HCT116 (cell line): Measurements from ENCODE around the gene APP. TPM values are rescaled to one million over a fixed set of nuclear protein-coding genes. Genes with fewer than 3 reads are reported as not detected.

ENCODE experiments used
- ATAC-seq: fragments of 200-7000 bp; cut with Tn5 transposase; 2 replicates; pipeline ENCODE4 v1.9.1; 2020; ENCODE audit warnings: mild to moderate bottlenecking, moderate library complexity
- BruUV-seq: library from RNA; stranded (reverse); fragments of 400-500 nt; replicated peaks from 2 replicates; lab custom pipeline; 2021; lab: Mats Ljungman, UMichigan
- CTCF ChIA-PET: fragments of 300-600 bp; sonication (Branson Sonifier 250); formaldehyde crosslinking; loops from one replicate; lab custom pipeline; 2021; ENCODE audit warnings: antibody characterized with exemption; lab: Charles Lee
- POLR2A ChIA-PET: fragments of 300-600, 350-600 bp; sonication (Branson Sonifier 250); formaldehyde crosslinking; loops from one replicate; lab custom pipeline; 2021; ENCODE audit warnings: antibody characterized with exemption; lab: Charles Lee
- RAD21 ChIA-PET, 2 experiments: fragments of 300-600 bp; sonication (Branson Sonifier 250); formaldehyde crosslinking; loops; one replicate each; lab custom pipeline; 2023; ENCODE audit warnings: low total read pairs in 2 of 2; ENCODE audit not compliant: uncharacterized antibody in 2 of 2, unreplicated experiment in 2 of 2, low non-redundant PET in 1 of 2; lab: Charles Lee
- DNase-seq: peaks from one replicate; pipeline ENCODE4 v3.0.0-alpha.2; 2010; ENCODE audit warnings: low read depth, low spot score
- H2AFZ ChIP-seq: fragments of 200-600 bp; shearing (Covaris generic), sonication (generic); 2 replicates; pipeline ENCODE4 v1.6.1; 2017; ENCODE audit warnings: low read depth, mixed run types, mixed read lengths, antibody characterized with exemption, low read length; ENCODE audit not compliant: poor library complexity, severe bottlenecking
- H3K27ac ChIP-seq: 2 replicates; pipeline ENCODE4 v1.5.1; 2012; ENCODE audit warnings: low read depth, low read length
- H3K27me3 ChIP-seq: fragments of 200-600 bp; sonication (generic); 2 replicates; pipeline ENCODE4 v1.6.1; 2016; ENCODE audit warnings: mixed run types, low read length, mixed read lengths; ENCODE audit not compliant: insufficient read depth
- H3K36me3 ChIP-seq, 2 experiments: fragments of 200-500 bp in 1 of 2; fragments of 200-600 bp in 1 of 2; sonication (Bioruptor generic) in 1 of 2; sonication (generic) in 1 of 2; 2 replicates each; pipeline versions ENCODE4 v1.5.1 to v1.6.1; 2014 to 2016; ENCODE audit warnings: low read length in 2 of 2, inconsistent platforms in 1 of 2, mixed read lengths in 1 of 2, mixed run types in 1 of 2; ENCODE audit not compliant: insufficient read depth in 2 of 2, control insufficient read depth in 1 of 2
- H3K4me1 ChIP-seq, 2 experiments: fragments of 200-600 bp in 1 of 2; sonication (generic) in 1 of 2; 2 replicates each; pipeline versions ENCODE4 v1.5.1 to v1.6.1; 2012 to 2017; ENCODE audit warnings: low read length in 2 of 2, inconsistent platforms in 1 of 2, mild to moderate bottlenecking in 1 of 2, mixed read lengths in 1 of 2, mixed run types in 1 of 2, moderate library complexity in 1 of 2; ENCODE audit not compliant: insufficient read depth in 2 of 2, control insufficient read depth in 1 of 2
- H3K4me2 ChIP-seq: fragments of 200-600 bp; sonication (generic); 2 replicates; pipeline ENCODE4 v1.6.1; 2017; ENCODE audit warnings: mixed run types, low read length, mixed read lengths
- H3K4me3 ChIP-seq, 2 experiments: fragments of 200-600 bp in 1 of 2; sonication (generic) in 1 of 2; replicated peaks in 1 of 2; 2 replicates each; pipeline ENCODE4 v1.5.1; 2011 to 2016; ENCODE audit warnings: low read length in 2 of 2, control low read depth in 1 of 2, low read depth in 1 of 2, mild to moderate bottlenecking in 1 of 2, mixed read lengths in 1 of 2, mixed run types in 1 of 2
- H3K79me2 ChIP-seq: fragments of 200-600 bp; sonication (generic); 2 replicates; pipeline ENCODE4 v1.6.1; 2017; ENCODE audit warnings: mild to moderate bottlenecking, mixed run types, low read length, moderate library complexity, mixed read lengths; ENCODE audit not compliant: insufficient read depth
- H3K9ac ChIP-seq: fragments of 200-600 bp; sonication (generic); 2 replicates; pipeline ENCODE4 v1.6.1; 2016; ENCODE audit warnings: low read length, mixed read lengths
- H3K9me2 ChIP-seq: fragments of 200-600 bp; sonication (generic), shearing (Covaris generic); 2 replicates; pipeline ENCODE4 v1.6.1; 2017; ENCODE audit warnings: mixed run types, mild to moderate bottlenecking, moderate library complexity; ENCODE audit not compliant: insufficient read depth
- H3K9me3 ChIP-seq, 2 experiments: fragments of 200-500 bp in 1 of 2; fragments of 200-600 bp in 1 of 2; sonication (Bioruptor generic) in 1 of 2; sonication (generic) in 1 of 2; 2 replicates each; pipeline ENCODE4 v1.6.1; 2014 to 2017; ENCODE audit warnings: low read length in 2 of 2, mixed read lengths in 2 of 2, inconsistent platforms in 1 of 2, low read depth in 1 of 2, mild to moderate bottlenecking in 1 of 2, mixed run types in 1 of 2, moderate library complexity in 1 of 2; ENCODE audit not compliant: control insufficient read depth in 1 of 2, insufficient read depth in 1 of 2
- H4K20me1 ChIP-seq: fragments of 200-600 bp; sonication (generic), shearing (Covaris generic); 2 replicates; pipeline ENCODE4 v1.6.1; 2017; ENCODE audit warnings: mixed run types, mild to moderate bottlenecking, moderate library complexity; ENCODE audit not compliant: insufficient read depth
- FOSL1 ChIP-seq: IDR thresholded peaks from 2 replicates; pipeline ENCODE4 v1.6.1; 2012; ENCODE audit warnings: low read depth
- REST ChIP-seq: IDR thresholded peaks from 2 replicates; pipeline ENCODE4 v1.6.1; 2012; ENCODE audit warnings: low read depth
- SRF ChIP-seq: IDR thresholded peaks from 2 replicates; pipeline ENCODE4 v1.6.1; 2012; ENCODE audit warnings: low read depth
- ZFX ChIP-seq: fragments of 450-650 bp; IDR thresholded peaks from 2 replicates; pipeline ENCODE4 v1.6.1; 2017
- intact Hi-C: fragments of 100-400 bp; cut with micrococcal nuclease; formaldehyde crosslinking; loops from 2 replicates; pipeline ENCODE4 v1.10.0; 2022
- total RNA-seq: library from RNA; stranded (reverse); gene quantifications from one replicate; pipeline ENCODE4 v1.2.1, GENCODE V29; 2021; ENCODE audit not compliant: unreplicated experiment

Gene APP
- total RNA-seq, 1 experiment from 2014 or later = 267 TPM

- Histone ChIP-seq H3K27ac (no peak overlapping the region), H3K9ac (no peak overlapping the region), H3K36me3 (no peaks in the 10 kb centered on the region; a peak in 1 of 4 replicates), H3K9me3 (no peaks in the 10 kb centered on the region), H3K4me3 (no peak overlapping the region), H4K20me1 (no peaks in the 10 kb centered on the region), H3K4me2 (no peak overlapping the region), H3K9me2 (no peaks in the 10 kb centered on the region), H2AFZ (no peak overlapping the region), H3K4me1 (no peaks in the 10 kb centered on the region), H3K27me3 (peaks cover 20% of the 10 kb centered on the region; the same call in 1 of the 2 replicates), H3K79me2 (no peaks in the 10 kb centered on the region)
- intact Hi-C loops = no loop called here
- TF ChIP-seq FOSL1 (no peak), SRF (no peak)
- CTCF ChIA-PET = no interaction called here
- RAD21 ChIA-PET = no interaction called here
- ATAC-seq = no peak
- POLR2A ChIA-PET = no interaction called here
- no TSS peak for BruUV-seq
- DNase-seq = no peak
These were observed 324.8 kb downstream of the APP start for GRCh38 chr21:25845729-25846256.

GRCh38 chr21:25842925-25843324 lies 327.6 kb downstream of the APP start:
- no peak for ATAC-seq
- no peak for DNase-seq
- Histone ChIP-seq H3K27ac (no peak overlapping the region), H3K9ac (no peak overlapping the region), H3K36me3 (no peaks in the 10 kb centered on the region), H3K9me3 (no peaks in the 10 kb centered on the region), H3K4me1 (no peaks in the 10 kb centered on the region), H3K4me3 (no peak overlapping the region), H3K4me2 (no peak overlapping the region), H2AFZ (no peak overlapping the region), H4K20me1 (no peaks in the 10 kb centered on the region), H3K27me3 (peaks cover 20% of the 10 kb centered on the region; the same call in 1 of the 2 replicates), H3K79me2 (no peaks in the 10 kb centered on the region), H3K9me2 (no peaks in the 10 kb centered on the region)
- ChIA-PET CTCF (no interaction called here), POLR2A (no interaction called here), RAD21 (no interaction called here)
- TF ChIP-seq REST = no peak
- no peak for TF ChIP-seq ZFX
- intact Hi-C loops = no loop called here
- BruUV-seq = no TSS peak
